Measurements from ENCODE around the gene SCYGR8. TPM values are rescaled to one million over a fixed set of nuclear protein-coding genes. Genes with fewer than 3 reads are reported as not detected.

SCYGR8 gene
- total RNA-seq, 2 experiments from 2014 or later, result not detected

DNA sequence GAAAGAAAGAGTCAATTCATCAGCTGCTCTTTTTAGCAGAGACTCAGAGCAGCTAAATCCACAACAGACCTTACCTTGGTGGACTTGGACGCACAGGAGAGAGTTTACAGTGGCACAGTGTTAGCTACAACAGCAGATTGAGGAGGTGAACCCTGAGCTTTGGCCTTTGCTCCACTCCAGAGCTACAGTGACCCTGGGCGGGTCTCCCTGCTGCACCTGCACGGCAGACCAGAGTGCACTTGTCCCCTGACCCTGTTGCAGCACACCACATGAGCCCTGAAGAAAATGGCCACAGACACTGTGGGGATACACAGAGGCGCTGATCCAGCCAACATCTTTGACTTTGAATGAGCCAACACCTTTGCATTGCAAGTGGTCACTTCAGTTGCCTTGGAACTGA lies 38.8 kb upstream of the SCYGR8 start:
- DNase-seq, result no peak
- no peak for ATAC-seq
- H3K36me3 Mint-ChIP-seq (ENCODE audit: low read depth), result no peaks in the 10 kb centered on the region
- intact Hi-C loops (cut with micrococcal nuclease), result no loop called here
- ChIA-PET POLR2A (no interaction called here), CTCF (no interaction called here)
- no peaks in the 10 kb centered on the region for H3K9me3 Mint-ChIP-seq
- H3K4me3 Mint-ChIP-seq, result no peak overlapping the region
- TF ChIP-seq, protein P1, sequence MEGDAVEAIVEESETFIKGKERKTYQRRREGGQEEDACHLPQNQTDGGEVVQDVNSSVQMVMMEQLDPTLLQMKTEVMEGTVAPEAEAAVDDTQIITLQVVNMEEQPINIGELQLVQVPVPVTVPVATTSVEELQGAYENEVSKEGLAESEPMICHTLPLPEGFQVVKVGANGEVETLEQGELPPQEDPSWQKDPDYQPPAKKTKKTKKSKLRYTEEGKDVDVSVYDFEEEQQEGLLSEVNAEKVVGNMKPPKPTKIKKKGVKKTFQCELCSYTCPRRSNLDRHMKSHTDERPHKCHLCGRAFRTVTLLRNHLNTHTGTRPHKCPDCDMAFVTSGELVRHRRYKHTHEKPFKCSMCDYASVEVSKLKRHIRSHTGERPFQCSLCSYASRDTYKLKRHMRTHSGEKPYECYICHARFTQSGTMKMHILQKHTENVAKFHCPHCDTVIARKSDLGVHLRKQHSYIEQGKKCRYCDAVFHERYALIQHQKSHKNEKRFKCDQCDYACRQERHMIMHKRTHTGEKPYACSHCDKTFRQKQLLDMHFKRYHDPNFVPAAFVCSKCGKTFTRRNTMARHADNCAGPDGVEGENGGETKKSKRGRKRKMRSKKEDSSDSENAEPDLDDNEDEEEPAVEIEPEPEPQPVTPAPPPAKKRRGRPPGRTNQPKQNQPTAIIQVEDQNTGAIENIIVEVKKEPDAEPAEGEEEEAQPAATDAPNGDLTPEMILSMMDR (IDR thresholded peaks at IDR 0.05), result no peak
- H3K27ac Mint-ChIP-seq, result no peak overlapping the region
- H3K4me1 Mint-ChIP-seq (ENCODE audit: low read depth), result no peaks in the 10 kb centered on the region
- peaks cover 8% of the 10 kb centered on the region for H3K27me3 Mint-ChIP-seq

DNA sequence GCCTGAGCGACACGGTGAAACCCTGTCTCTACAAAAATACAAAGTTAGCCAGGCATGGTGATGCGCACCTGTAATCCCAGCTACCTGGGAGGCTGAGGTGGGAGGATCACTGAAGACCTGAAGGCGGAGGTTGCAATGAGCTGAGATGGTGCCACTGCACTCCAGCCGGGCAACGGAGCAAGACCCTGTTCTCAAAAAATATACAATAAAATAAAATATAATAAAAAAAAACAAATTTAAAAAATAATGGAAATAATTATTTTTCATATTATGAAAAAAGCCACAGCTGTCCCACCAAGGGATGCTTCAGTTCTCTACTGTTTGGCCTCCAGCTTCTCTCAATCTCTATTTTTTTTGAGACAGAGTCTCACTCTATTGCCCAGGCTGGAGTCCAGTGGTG lies 38.3 kb upstream of the SCYGR8 start:
- POLR2A ChIA-PET, result no interaction called here
- DNase-seq (no peak), ATAC-seq (no peak)
- Mint-ChIP-seq H3K4me3 (no peak overlapping the region), H3K27ac (no peak overlapping the region), H3K27me3 (peaks cover 8% of the 10 kb centered on the region), H3K9me3 (no peaks in the 10 kb centered on the region), H3K4me1 (ENCODE audit: low read depth) (no peaks in the 10 kb centered on the region), H3K36me3 (ENCODE audit: low read depth) (no peaks in the 10 kb centered on the region)
- CTCF ChIA-PET, result interaction anchor here (0.6 kb wide), 1 partner anchor 46 kb away, joined by 3 read pairs; no protein-coding TSS in a partner anchor
- intact Hi-C loops (cut with micrococcal nuclease), result no loop called here
- TF ChIP-seq, protein P1 (IDR thresholded peaks at IDR 0.05), result no peak

GRCh38 chr2:227710986-227711385 lies 34.7 kb upstream of the SCYGR8 start:
- TF ChIP-seq, protein P1 (IDR thresholded peaks at IDR 0.05), result no peak
- no peaks in the 10 kb centered on the region for H3K4me1 Mint-ChIP-seq (ENCODE audit: low read depth)
- H3K27me3 Mint-ChIP-seq, result peaks cover 3% of the 10 kb centered on the region
- intact Hi-C loops (cut with micrococcal nuclease), result no loop called here
- H3K36me3 Mint-ChIP-seq (ENCODE audit: low read depth), result no peaks in the 10 kb centered on the region
- no peak for DNase-seq
- no peaks in the 10 kb centered on the region for H3K9me3 Mint-ChIP-seq
- ChIA-PET POLR2A (no interaction called here), CTCF (no interaction called here)
- H3K27ac Mint-ChIP-seq, result no peak overlapping the region
- no peak overlapping the region for H3K4me3 Mint-ChIP-seq
- no peak for ATAC-seq

GRCh38 chr2:227713291-227713690 lies 32.4 kb upstream of the SCYGR8 start:
- Mint-ChIP-seq H3K36me3 (ENCODE audit: low read depth) (no peaks in the 10 kb centered on the region), H3K27me3 (peaks cover 7% of the 10 kb centered on the region), H3K27ac (no peak overlapping the region), H3K4me3 (no peak overlapping the region), H3K4me1 (ENCODE audit: low read depth) (no peaks in the 10 kb centered on the region), H3K9me3 (no peaks in the 10 kb centered on the region)
- TF ChIP-seq, protein P1 (IDR thresholded peaks at IDR 0.05), result no peak
- DNase-seq, result no peak
- POLR2A ChIA-PET, result no interaction called here
- intact Hi-C loops (cut with micrococcal nuclease), result no loop called here
- CTCF ChIA-PET, result interaction anchor here (0.9 kb wide), 1 partner anchor 55 kb away, joined by 3 read pairs; no protein-coding TSS in a partner anchor
- no peak for ATAC-seq

DNA sequence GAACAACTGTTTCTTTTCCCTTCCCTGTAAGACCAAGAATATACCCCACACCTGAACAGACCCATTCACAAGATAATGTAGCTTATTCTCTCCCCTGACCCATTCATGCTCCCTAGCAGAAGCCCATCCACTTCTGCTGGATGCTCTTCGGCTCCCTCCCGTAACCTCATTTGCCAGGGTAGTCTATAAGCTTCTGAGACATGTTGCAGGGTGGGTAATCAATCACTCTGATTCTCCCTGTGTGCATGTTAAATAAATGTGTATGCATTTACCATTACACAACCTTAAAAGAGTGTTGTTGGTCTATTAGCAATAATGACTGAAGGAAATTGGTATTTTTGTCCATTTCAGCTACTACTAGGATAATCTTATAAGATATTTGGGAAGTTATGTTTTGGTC lies 29.2 kb upstream of the SCYGR8 start:
- ChIA-PET CTCF (interaction anchor here (1.1 kb wide), 1 partner anchor 49 kb away, joined by 4 read pairs; no protein-coding TSS in a partner anchor), POLR2A (no interaction called here)
- Mint-ChIP-seq H3K27me3 (peaks cover 11% of the 10 kb centered on the region), H3K4me3 (no peak overlapping the region), H3K27ac (no peak overlapping the region), H3K4me1 (ENCODE audit: low read depth) (no peaks in the 10 kb centered on the region), H3K9me3 (no peaks in the 10 kb centered on the region), H3K36me3 (ENCODE audit: low read depth) (no peaks in the 10 kb centered on the region)
- TF ChIP-seq, protein P1 (IDR thresholded peaks at IDR 0.05), result no peak
- intact Hi-C loops (cut with micrococcal nuclease), result no loop called here
- no peak for DNase-seq
- ATAC-seq, result no peak

Measured in activated CD8-positive, alpha-beta T cell treated with anti-CD3 and anti-CD28 coated beads for 36 hours (primary cell).